GM12878 (cell line): Measurements from ENCODE around the gene EFCAB9. TPM values are rescaled to one million over a fixed set of nuclear protein-coding genes. Genes with fewer than 3 reads are reported as not detected.

Experiments used
- ATAC-seq: fragments of 200-7000 bp; cut with Tn5 transposase; 3 replicates; pipeline ENCODE4 v1.9.1; 2020; ENCODE audit warnings: mild to moderate bottlenecking, moderate library complexity
- BruUV-seq: library from RNA; stranded (reverse); fragments of 400-500 nt; replicated peaks from 2 replicates; lab custom pipeline; 2021; lab: Mats Ljungman, UMichigan
- CTCF ChIA-PET: fragments of 300-600 bp; sonication (Branson Sonifier 250); formaldehyde crosslinking; extraction: SDS; loops from one replicate; lab custom pipeline; 2021; ENCODE audit warnings: inconsistent platforms; lab: Yijun Ruan, JAX
- POLR2A ChIA-PET: fragments of 350-600 bp; formaldehyde crosslinking; extraction: SDS; loops from one replicate; lab custom pipeline; 2021; ENCODE audit warnings: inconsistent platforms; lab: Charles Lee
- RAD21 ChIA-PET: fragments of 300-600 bp; sonication (Branson Sonifier 250); formaldehyde crosslinking; loops from one replicate; lab custom pipeline; 2023; ENCODE audit warnings: antibody characterized with exemption; ENCODE audit not compliant: unreplicated experiment; lab: Charles Lee
- SMC1A ChIA-PET: fragments of 300-600 bp; sonication (Branson Sonifier 250); formaldehyde crosslinking; loops from one replicate; lab custom pipeline; 2023; ENCODE audit not compliant: unreplicated experiment, uncharacterized antibody; lab: Charles Lee
- DNase-seq: peaks from one replicate; pipeline ENCODE4 v3.0.0-alpha.2; 2011; ENCODE audit warnings: low read depth, low spot score
- FAIRE-seq: peaks from 3 replicates; lab custom pipeline; 2011; peaks lifted over from hg19 to GRCh38; lab: Jason Lieb, UNC
- H2AFZ ChIP-seq: 2 replicates; pipeline ENCODE4 v1.6.0; 2011; ENCODE audit warnings: low read depth, low read length, control low read depth; ENCODE audit not compliant: control insufficient read depth
- H3K27ac ChIP-seq: 2 replicates; pipeline ENCODE4 v1.5.1; 2011; ENCODE audit warnings: control low read depth; ENCODE audit not compliant: control insufficient read depth, insufficient read depth
- H3K27me3 ChIP-seq, 2 experiments: replicated peaks in 1 of 2; 2 replicates each; pipeline versions ENCODE4 v1.6.0 to v1.6.1; 2011; ENCODE audit warnings: low read length in 1 of 2; ENCODE audit not compliant: control insufficient read depth in 2 of 2, insufficient read depth in 2 of 2
- H3K36me3 ChIP-seq, 2 experiments: 2 replicates each; pipeline ENCODE4 v1.5.1; 2011; ENCODE audit warnings: low read length in 1 of 2; ENCODE audit not compliant: control insufficient read depth in 2 of 2, insufficient read depth in 2 of 2
- H3K4me1 ChIP-seq: 2 replicates; pipeline ENCODE4 v1.6.1; 2011; ENCODE audit warnings: mild to moderate bottlenecking, low read length, moderate library complexity, mixed read lengths; ENCODE audit not compliant: control insufficient read depth, insufficient read depth
- H3K4me2 ChIP-seq: 2 replicates; pipeline ENCODE4 v1.6.0; 2011; ENCODE audit warnings: control low read depth; ENCODE audit not compliant: control insufficient read depth, insufficient read depth
- H3K4me3 ChIP-seq: fragments of 200-600 bp; sonication (generic); 2 replicates; pipeline ENCODE4 v1.5.1; 2016
- H3K79me2 ChIP-seq: 2 replicates; pipeline ENCODE4 v1.6.0; 2011; ENCODE audit warnings: low read length; ENCODE audit not compliant: control insufficient read depth, insufficient read depth
- H3K9ac ChIP-seq: 2 replicates; pipeline ENCODE4 v1.8.0; 2011; ENCODE audit warnings: low read length, control low read depth, mixed read lengths; ENCODE audit not compliant: control insufficient read depth, insufficient read depth
- H3K9me3 ChIP-seq: replicated peaks from 3 replicates; pipeline ENCODE4 v1.5.1; 2011; ENCODE audit warnings: mild to moderate bottlenecking, low read length; ENCODE audit not compliant: control insufficient read depth, insufficient read depth
- H4K20me1 ChIP-seq: 2 replicates; pipeline ENCODE4 v1.6.0; 2011; ENCODE audit not compliant: control insufficient read depth, insufficient read depth
- BRCA1 ChIP-seq: IDR thresholded peaks from 2 replicates; pipeline ENCODE4 v1.6.1; 2011; ENCODE audit warnings: low read depth, low read length, improper control_type of control experiment
- CHD2 ChIP-seq: IDR thresholded peaks from 2 replicates; pipeline ENCODE4 v1.6.1; 2011; ENCODE audit warnings: low read depth, low read length, improper control_type of control experiment, borderline replicate concordance
- ZZZ3 ChIP-seq: IDR thresholded peaks from 2 replicates; pipeline ENCODE4 v1.6.1; 2011; ENCODE audit warnings: low read depth; ENCODE audit not compliant: control insufficient read depth, insufficient read length
- WGBS: methylation state at CpG from one replicate; pipeline ENCODE4 v1.1.6; 2016; ENCODE audit warnings: low lambda C conversion rate; ENCODE audit not compliant: insufficient replicate concordance, insufficient coverage; ENCODE audit errors: missing lambda C conversion rate; 5-methylcytosine and 5-hydroxymethylcytosine counted together
- in situ Hi-C: fragments of 300-500 bp; cut with MboI; formaldehyde crosslinking; loops from 9 replicates; pipeline ENCODE4 v1.14.3; 2018; ENCODE audit warnings: mixed read lengths
- intact Hi-C: fragments of 100-400 bp; cut with micrococcal nuclease; formaldehyde crosslinking; loops from one replicate; pipeline ENCODE4 v1.14.2; 2022; ENCODE audit not compliant: unreplicated experiment
- polyA plus RNA-seq, 11 experiments: library from polyadenylated mRNA; depleted of rRNA in 4 of 11; unstranded in 6 of 11; stranded (reverse) in 5 of 11; fragments of >200 nt; fragmentation: Nextera tagmentation in 4 of 11; fragmentation: Illumina TruSeq in 1 of 11; extraction: Ambion mirVana in 4 of 11; extraction: Trizol in 1 of 11; gene quantifications; 1 replicate in 1 of 11; 2 replicates in 10 of 11; pipeline versions ENCODE4 v1.2.1 to v1.2.3, GENCODE V29; 2011 to 2016; ENCODE audit warnings: inconsistent platforms in 2 of 11, missing spikeins in 2 of 11, low read depth in 1 of 11
- total RNA-seq, 4 experiments: library from RNA; depleted of rRNA in 3 of 4; stranded (reverse); fragments of >200 nt in 3 of 4; fragmentation: Illumina TruSeq in 1 of 4; extraction: Trizol in 1 of 4; gene quantifications; 2 replicates each; pipeline versions ENCODE4 v1.2.1 to v1.2.3, GENCODE V29; 2013 to 2021
- TF ChIP-seq, protein P1 (sequence below): fragments of 450-650 bp; formaldehyde crosslinking; IDR thresholded peaks from 2 replicates; pipeline ENCODE4 v1.4.0; 2020; ENCODE audit warnings: mild to moderate bottlenecking, moderate library complexity
- TF ChIP-seq, protein P2 (sequence below): fragments of 450-650 bp; IDR thresholded peaks from 2 replicates; pipeline ENCODE4 v1.6.1; 2017; ENCODE audit warnings: antibody characterized with exemption, mild to moderate bottlenecking, moderate library complexity
- TF ChIP-seq, protein P3 (sequence below): fragments of 450-650 bp; IDR thresholded peaks from 2 replicates; pipeline ENCODE4 v1.6.1; 2018; ENCODE audit warnings: mild to moderate bottlenecking, low read depth, moderate library complexity; ENCODE audit not compliant: partially characterized antibody
- TF ChIP-seq, protein P4 (sequence below): fragments of 450-650 bp; formaldehyde crosslinking; IDR thresholded peaks from 2 replicates; pipeline ENCODE4 v1.5.0; 2022; ENCODE audit warnings: mild to moderate bottlenecking, missing genetic modification characterization

EFCAB9 gene
- total and polyA plus RNA-seq, 10 of the 15 experiments (the other 5 are each of a cell fraction or from before 2014, with no cell fraction given), result 0.73 TPM; not detected in 9

DNA sequence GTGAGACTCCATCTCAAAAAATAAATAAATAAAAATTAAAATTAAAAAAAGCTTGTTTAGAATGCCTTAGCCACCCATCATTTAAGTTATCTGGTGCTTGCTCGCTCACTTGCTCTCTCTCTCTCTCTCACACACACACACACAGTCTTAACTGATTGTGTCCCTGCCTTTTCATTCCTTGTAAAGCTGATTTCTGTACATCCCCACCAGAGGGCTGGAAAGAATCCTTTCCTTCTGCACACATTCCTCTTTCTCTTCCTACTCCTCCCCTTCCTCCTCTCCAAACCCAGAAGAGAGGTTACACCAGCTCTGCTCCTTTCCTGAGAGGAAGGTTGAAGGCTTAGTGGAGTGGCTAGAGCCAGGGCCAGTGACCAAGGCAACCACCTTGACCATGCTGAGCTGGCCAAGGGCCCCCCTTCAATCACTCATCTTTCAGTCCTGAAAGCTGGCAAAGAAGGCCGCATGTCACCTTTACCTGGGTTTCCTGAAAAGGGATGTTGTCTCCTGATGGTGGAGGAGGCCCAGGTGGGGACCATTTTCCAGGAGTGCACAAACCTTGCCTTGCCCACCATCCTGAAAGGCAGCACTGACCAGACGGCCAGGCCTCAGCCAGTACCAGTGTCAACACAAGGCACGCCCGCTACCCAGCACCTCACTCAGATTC lies 31.5 kb upstream of the EFCAB9 start (continued):
- TF ChIP-seq, protein P1, sequence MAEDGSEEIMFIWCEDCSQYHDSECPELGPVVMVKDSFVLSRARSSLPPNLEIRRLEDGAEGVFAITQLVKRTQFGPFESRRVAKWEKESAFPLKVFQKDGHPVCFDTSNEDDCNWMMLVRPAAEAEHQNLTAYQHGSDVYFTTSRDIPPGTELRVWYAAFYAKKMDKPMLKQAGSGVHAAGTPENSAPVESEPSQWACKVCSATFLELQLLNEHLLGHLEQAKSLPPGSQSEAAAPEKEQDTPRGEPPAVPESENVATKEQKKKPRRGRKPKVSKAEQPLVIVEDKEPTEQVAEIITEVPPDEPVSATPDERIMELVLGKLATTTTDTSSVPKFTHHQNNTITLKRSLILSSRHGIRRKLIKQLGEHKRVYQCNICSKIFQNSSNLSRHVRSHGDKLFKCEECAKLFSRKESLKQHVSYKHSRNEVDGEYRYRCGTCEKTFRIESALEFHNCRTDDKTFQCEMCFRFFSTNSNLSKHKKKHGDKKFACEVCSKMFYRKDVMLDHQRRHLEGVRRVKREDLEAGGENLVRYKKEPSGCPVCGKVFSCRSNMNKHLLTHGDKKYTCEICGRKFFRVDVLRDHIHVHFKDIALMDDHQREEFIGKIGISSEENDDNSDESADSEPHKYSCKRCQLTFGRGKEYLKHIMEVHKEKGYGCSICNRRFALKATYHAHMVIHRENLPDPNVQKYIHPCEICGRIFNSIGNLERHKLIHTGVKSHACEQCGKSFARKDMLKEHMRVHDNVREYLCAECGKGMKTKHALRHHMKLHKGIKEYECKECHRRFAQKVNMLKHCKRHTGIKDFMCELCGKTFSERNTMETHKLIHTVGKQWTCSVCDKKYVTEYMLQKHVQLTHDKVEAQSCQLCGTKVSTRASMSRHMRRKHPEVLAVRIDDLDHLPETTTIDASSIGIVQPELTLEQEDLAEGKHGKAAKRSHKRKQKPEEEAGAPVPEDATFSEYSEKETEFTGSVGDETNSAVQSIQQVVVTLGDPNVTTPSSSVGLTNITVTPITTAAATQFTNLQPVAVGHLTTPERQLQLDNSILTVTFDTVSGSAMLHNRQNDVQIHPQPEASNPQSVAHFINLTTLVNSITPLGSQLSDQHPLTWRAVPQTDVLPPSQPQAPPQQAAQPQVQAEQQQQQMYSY, result no peak
- TF ChIP-seq, protein P2, sequence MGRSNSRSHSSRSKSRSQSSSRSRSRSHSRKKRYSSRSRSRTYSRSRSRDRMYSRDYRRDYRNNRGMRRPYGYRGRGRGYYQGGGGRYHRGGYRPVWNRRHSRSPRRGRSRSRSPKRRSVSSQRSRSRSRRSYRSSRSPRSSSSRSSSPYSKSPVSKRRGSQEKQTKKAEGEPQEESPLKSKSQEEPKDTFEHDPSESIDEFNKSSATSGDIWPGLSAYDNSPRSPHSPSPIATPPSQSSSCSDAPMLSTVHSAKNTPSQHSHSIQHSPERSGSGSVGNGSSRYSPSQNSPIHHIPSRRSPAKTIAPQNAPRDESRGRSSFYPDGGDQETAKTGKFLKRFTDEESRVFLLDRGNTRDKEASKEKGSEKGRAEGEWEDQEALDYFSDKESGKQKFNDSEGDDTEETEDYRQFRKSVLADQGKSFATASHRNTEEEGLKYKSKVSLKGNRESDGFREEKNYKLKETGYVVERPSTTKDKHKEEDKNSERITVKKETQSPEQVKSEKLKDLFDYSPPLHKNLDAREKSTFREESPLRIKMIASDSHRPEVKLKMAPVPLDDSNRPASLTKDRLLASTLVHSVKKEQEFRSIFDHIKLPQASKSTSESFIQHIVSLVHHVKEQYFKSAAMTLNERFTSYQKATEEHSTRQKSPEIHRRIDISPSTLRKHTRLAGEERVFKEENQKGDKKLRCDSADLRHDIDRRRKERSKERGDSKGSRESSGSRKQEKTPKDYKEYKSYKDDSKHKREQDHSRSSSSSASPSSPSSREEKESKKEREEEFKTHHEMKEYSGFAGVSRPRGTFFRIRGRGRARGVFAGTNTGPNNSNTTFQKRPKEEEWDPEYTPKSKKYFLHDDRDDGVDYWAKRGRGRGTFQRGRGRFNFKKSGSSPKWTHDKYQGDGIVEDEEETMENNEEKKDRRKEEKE, result no peak
- no peak for TF ChIP-seq ZZZ3

DNA sequence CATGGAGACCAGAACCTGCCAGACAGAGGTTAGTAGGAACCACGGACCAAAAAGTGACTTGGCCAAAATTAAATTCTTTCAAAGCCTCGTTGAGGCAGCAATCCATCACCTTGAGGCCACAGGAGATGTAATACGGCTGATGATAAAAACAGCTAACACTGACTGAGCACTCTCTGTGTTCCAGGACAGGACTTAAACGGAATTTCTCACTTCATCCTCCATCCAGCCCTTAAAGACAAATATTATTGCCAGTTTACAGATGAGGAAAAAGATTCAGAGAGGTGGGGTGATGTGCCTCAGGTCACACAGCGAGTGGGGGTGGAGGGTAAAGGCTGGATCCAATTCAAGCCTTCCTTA lies 31.0 kb upstream of the EFCAB9 start:
- Histone ChIP-seq H4K20me1 (peaks cover 11% of the 10 kb centered on the region), H3K4me2 (no peak overlapping the region), H3K9ac (no peak overlapping the region), H3K79me2 (peaks cover 80% of the 10 kb centered on the region), H2AFZ (no peak overlapping the region), H3K36me3 (peaks cover 5 to 12% of the 10 kb centered on the region in 2 experiments), H3K4me3 (no peak overlapping the region), H3K4me1 (peaks cover 35% of the 10 kb centered on the region), H3K9me3 (no peaks in the 10 kb centered on the region; the same call in 2 of the 3 replicates), H3K27me3 (no peaks in the 10 kb centered on the region), H3K27ac (no peak overlapping the region)
- intact Hi-C loops (no loop called here), in situ Hi-C loops (no loop called here)
- WGBS, result 78% methylated on average over 5 of the region's 5 CpGs
- FAIRE-seq (no peak), DNase-seq (no peak), ATAC-seq (no peak)
- ChIA-PET POLR2A (interaction anchor here (1.6 to 2.3 kb wide), 3 partner anchors 8 to 24 kb away, joined by 5 to 8 read pairs (median 7); no protein-coding TSS in a partner anchor), SMC1A (interaction anchor here (1.4 to 5.3 kb wide), 3 partner anchors 11 to 39 kb away, joined by 6 to 29 read pairs (median 6); no protein-coding TSS in a partner anchor), RAD21 (interaction anchor here (0.6 to 2.3 kb wide), 4 partner anchors 12 to 57 kb away, joined by 3 to 8 read pairs (median 4); no protein-coding TSS in a partner anchor), CTCF (interaction anchor here (1.4 to 2.1 kb wide), 2 partner anchors 12 to 26 kb away, joined by 3 to 5 read pairs; no protein-coding TSS in a partner anchor)
- BruUV-seq, result no TSS peak
- TF ChIP-seq CHD2 (no peak), BRCA1 (no peak)
- TF ChIP-seq, protein P3, sequence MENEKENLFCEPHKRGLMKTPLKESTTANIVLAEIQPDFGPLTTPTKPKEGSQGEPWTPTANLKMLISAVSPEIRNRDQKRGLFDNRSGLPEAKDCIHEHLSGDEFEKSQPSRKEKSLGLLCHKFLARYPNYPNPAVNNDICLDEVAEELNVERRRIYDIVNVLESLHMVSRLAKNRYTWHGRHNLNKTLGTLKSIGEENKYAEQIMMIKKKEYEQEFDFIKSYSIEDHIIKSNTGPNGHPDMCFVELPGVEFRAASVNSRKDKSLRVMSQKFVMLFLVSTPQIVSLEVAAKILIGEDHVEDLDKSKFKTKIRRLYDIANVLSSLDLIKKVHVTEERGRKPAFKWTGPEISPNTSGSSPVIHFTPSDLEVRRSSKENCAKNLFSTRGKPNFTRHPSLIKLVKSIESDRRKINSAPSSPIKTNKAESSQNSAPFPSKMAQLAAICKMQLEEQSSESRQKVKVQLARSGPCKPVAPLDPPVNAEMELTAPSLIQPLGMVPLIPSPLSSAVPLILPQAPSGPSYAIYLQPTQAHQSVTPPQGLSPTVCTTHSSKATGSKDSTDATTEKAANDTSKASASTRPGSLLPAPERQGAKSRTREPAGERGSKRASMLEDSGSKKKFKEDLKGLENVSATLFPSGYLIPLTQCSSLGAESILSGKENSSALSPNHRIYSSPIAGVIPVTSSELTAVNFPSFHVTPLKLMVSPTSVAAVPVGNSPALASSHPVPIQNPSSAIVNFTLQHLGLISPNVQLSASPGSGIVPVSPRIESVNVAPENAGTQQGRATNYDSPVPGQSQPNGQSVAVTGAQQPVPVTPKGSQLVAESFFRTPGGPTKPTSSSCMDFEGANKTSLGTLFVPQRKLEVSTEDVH, result no peak
- TF ChIP-seq, protein P4, sequence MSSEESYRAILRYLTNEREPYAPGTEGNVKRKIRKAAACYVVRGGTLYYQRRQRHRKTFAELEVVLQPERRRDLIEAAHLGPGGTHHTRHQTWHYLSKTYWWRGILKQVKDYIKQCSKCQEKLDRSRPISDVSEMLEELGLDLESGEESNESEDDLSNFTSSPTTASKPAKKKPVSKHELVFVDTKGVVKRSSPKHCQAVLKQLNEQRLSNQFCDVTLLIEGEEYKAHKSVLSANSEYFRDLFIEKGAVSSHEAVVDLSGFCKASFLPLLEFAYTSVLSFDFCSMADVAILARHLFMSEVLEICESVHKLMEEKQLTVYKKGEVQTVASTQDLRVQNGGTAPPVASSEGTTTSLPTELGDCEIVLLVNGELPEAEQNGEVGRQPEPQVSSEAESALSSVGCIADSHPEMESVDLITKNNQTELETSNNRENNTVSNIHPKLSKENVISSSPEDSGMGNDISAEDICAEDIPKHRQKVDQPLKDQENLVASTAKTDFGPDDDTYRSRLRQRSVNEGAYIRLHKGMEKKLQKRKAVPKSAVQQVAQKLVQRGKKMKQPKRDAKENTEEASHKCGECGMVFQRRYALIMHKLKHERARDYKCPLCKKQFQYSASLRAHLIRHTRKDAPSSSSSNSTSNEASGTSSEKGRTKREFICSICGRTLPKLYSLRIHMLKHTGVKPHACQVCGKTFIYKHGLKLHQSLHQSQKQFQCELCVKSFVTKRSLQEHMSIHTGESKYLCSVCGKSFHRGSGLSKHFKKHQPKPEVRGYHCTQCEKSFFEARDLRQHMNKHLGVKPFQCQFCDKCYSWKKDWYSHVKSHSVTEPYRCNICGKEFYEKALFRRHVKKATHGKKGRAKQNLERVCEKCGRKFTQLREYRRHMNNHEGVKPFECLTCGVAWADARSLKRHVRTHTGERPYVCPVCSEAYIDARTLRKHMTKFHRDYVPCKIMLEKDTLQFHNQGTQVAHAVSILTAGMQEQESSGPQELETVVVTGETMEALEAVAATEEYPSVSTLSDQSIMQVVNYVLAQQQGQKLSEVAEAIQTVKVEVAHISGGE (CRISPR knock-in tag), result no peak
